Mesothelial cell of epicardium (in vitro differentiated cells): ENCODE measurements around the gene DAB2IP. TPM values are rescaled to one million over a fixed set of nuclear protein-coding genes. Genes with fewer than 3 reads are reported as not detected.
A peak's percentile ranks its signal among the peaks of the same experiment; 100 is the strongest.
"Not testable (repeated sequence)": the region's sequence is repeated elsewhere in the genome, so short reads cannot be mapped to it uniquely, and the experiment has no call there.

Experiments
- DNase-seq, 2 experiments: peaks; one replicate each; pipeline ENCODE4 v3.0.0; 2021; ENCODE audit warnings: low spot score in 2 of 2; ENCODE audit not compliant: unreplicated experiment in 2 of 2
- H3K27ac Mint-ChIP-seq: 2 replicates; pipeline ENCODE4 v1.8.0; 2021; ENCODE audit warnings: mixed read lengths
- H3K27me3 Mint-ChIP-seq: 2 replicates; pipeline ENCODE4 v1.8.0; 2021; ENCODE audit warnings: low read depth, mixed read lengths
- H3K36me3 Mint-ChIP-seq: 2 replicates; pipeline ENCODE4 v1.8.0; 2021; ENCODE audit warnings: mixed read lengths
- H3K4me1 Mint-ChIP-seq: 2 replicates; pipeline ENCODE4 v1.8.0; 2021; ENCODE audit warnings: mixed read lengths
- H3K4me3 Mint-ChIP-seq: 2 replicates; pipeline ENCODE4 v1.8.0; 2021; ENCODE audit warnings: mild to moderate bottlenecking, moderate library complexity, mixed read lengths
- H3K9me3 Mint-ChIP-seq: 2 replicates; pipeline ENCODE4 v1.8.0; 2021; ENCODE audit warnings: mixed read lengths
- CTCF ChIP-seq: fragments of 200-600 bp; sonication (generic); IDR thresholded peaks from one replicate; pipeline ENCODE4 v1.5.0; 2021; ENCODE audit warnings: antibody characterized with exemption; ENCODE audit not compliant: unreplicated experiment
- total RNA-seq: library from RNA; stranded (reverse); gene quantifications from 3 replicates; pipeline ENCODE4 v1.2.1, GENCODE V29; 2021

Gene DAB2IP
- total RNA-seq, 1 donor from 2014 or later = 75.7 TPM

GRCh38 chr9:121622387-121623203 lies 28.8 kb upstream of the DAB2IP start:
- no peak for DNase-seq
- H3K9me3 Mint-ChIP-seq = no peaks in the 10 kb centered on the region
- peak overlapping the region; percentile 33 for H3K27ac Mint-ChIP-seq
- no peak overlapping the region for H3K4me3 Mint-ChIP-seq
- no peaks in the 10 kb centered on the region for H3K27me3 Mint-ChIP-seq
- peaks cover 8% of the 10 kb centered on the region for H3K4me1 Mint-ChIP-seq
- no peak for TF ChIP-seq CTCF
- H3K36me3 Mint-ChIP-seq = no peaks in the 10 kb centered on the region

- not testable (repeated sequence) for H3K27ac Mint-ChIP-seq, H3K36me3 Mint-ChIP-seq, H3K9me3 Mint-ChIP-seq, H3K4me3 Mint-ChIP-seq, H3K27me3 Mint-ChIP-seq, DNase-seq
- peaks cover 11% of the 10 kb centered on the region for H3K4me1 Mint-ChIP-seq
These were observed 28.0 kb upstream of the DAB2IP start for GRCh38 chr9:121623430-121623829.

- H3K4me3 Mint-ChIP-seq = no peak overlapping the region
- TF ChIP-seq CTCF = no peak
- no peaks in the 10 kb centered on the region for H3K36me3 Mint-ChIP-seq
- no peak for DNase-seq
- no peaks in the 10 kb centered on the region for H3K27me3 Mint-ChIP-seq
- peaks cover 15% of the 10 kb centered on the region for H3K4me1 Mint-ChIP-seq
- no peak overlapping the region for H3K27ac Mint-ChIP-seq
- H3K9me3 Mint-ChIP-seq = no peaks in the 10 kb centered on the region
These were observed 25.8 kb upstream of the DAB2IP start for GRCh38 chr9:121625590-121625989.

- no peak for TF ChIP-seq CTCF
- Mint-ChIP-seq H3K27me3 (no peaks in the 10 kb centered on the region), H3K4me1 (peaks cover 14% of the 10 kb centered on the region), H3K36me3 (no peaks in the 10 kb centered on the region), H3K27ac (no peak overlapping the region), H3K4me3 (no peak overlapping the region), H3K9me3 (no peaks in the 10 kb centered on the region)
- DNase-seq = no peak
These were observed 25.4 kb upstream of the DAB2IP start for GRCh38 chr9:121626012-121626411.

GRCh38 chr9:121627427-121627826 lies 24.0 kb upstream of the DAB2IP start:
- TF ChIP-seq CTCF = no peak

GRCh38 chr9:121628401-121628800 lies 23.0 kb upstream of the DAB2IP start:
- peaks cover 16% of the 10 kb centered on the region for H3K4me1 Mint-ChIP-seq
- H3K27ac Mint-ChIP-seq = no peak overlapping the region
- no peak for DNase-seq
- H3K27me3 Mint-ChIP-seq = no peaks in the 10 kb centered on the region
- no peaks in the 10 kb centered on the region for H3K36me3 Mint-ChIP-seq
- H3K4me3 Mint-ChIP-seq = no peak overlapping the region
- no peaks in the 10 kb centered on the region for H3K9me3 Mint-ChIP-seq
- TF ChIP-seq CTCF = no peak

More at GRCh38 chr9:121627427-121627826, 24.0 kb upstream of the DAB2IP start:
- no peaks in the 10 kb centered on the region for H3K36me3 Mint-ChIP-seq
- H3K4me3 Mint-ChIP-seq = no peak overlapping the region
- H3K27ac Mint-ChIP-seq = no peak overlapping the region
- no peaks in the 10 kb centered on the region for H3K27me3 Mint-ChIP-seq
- H3K4me1 Mint-ChIP-seq = peaks cover 10% of the 10 kb centered on the region
- no peak for DNase-seq
- no peaks in the 10 kb centered on the region for H3K9me3 Mint-ChIP-seq
